HepG2 (cell line): ENCODE data around the gene PFKM. TPM values are rescaled to one million over a fixed set of nuclear protein-coding genes. Genes with fewer than 3 reads are reported as not detected.

Experiments
- ATAC-seq: fragments of 200-7000 bp; cut with Tn5 transposase; 3 replicates; pipeline ENCODE4 v1.9.1; 2020; ENCODE audit warnings: mild to moderate bottlenecking, moderate library complexity
- BruUV-seq: library from RNA; stranded (reverse); fragments of 400-500 nt; replicated peaks from 2 replicates; lab custom pipeline; 2021; lab: Mats Ljungman, UMichigan
- CTCF ChIA-PET: fragments of 300-600 bp; formaldehyde crosslinking; extraction: SDS; loops from one replicate; lab custom pipeline; 2021; ENCODE audit warnings: low total read pairs, inconsistent platforms, low intra/inter-chr PET ratio; lab: Yijun Ruan, JAX
- POLR2A ChIA-PET: fragments of 350-600 bp; sonication (Branson Sonifier 250); formaldehyde crosslinking; loops from one replicate; lab custom pipeline; 2020; ENCODE audit warnings: antibody characterized with exemption, inconsistent platforms; lab: Yijun Ruan, JAX
- DNase-seq: peaks from one replicate; pipeline ENCODE4 v3.0.0-alpha.2; 2015; ENCODE audit warnings: low spot score
- FAIRE-seq: peaks from 3 replicates; lab custom pipeline; 2011; peaks lifted over from hg19 to GRCh38; lab: Jason Lieb, UNC
- H2AFZ ChIP-seq: one replicate; pipeline ENCODE4 v1.6.1; 2011; ENCODE audit warnings: low read length, inconsistent platforms
- H3K27ac ChIP-seq: fragments of 300-600 bp; 3 replicates; pipeline ENCODE4 v1.8.0; 2011; ENCODE audit warnings: mixed run types, mild to moderate bottlenecking, mixed read lengths, low read length, inconsistent platforms; ENCODE audit not compliant: insufficient read depth; ENCODE audit errors: extremely low read length
- H3K27me3 ChIP-seq, 2 experiments: fragments of 200-600 bp in 1 of 2; 2 replicates in 1 of 2; 3 replicates in 1 of 2; pipeline versions ENCODE4 v1.6.0 to v1.8.0; 2011; ENCODE audit warnings: low read length in 2 of 2, mild to moderate bottlenecking in 2 of 2, moderate library complexity in 2 of 2, inconsistent platforms in 1 of 2; ENCODE audit not compliant: insufficient read depth in 2 of 2, control insufficient read depth in 1 of 2
- H3K36me3 ChIP-seq, 2 experiments: fragments of 200-600 bp in 1 of 2; replicated peaks in 1 of 2; 2 replicates in 1 of 2; 3 replicates in 1 of 2; pipeline versions ENCODE4 v1.5.1 to v1.8.0; 2011; ENCODE audit warnings: low read length in 2 of 2, inconsistent platforms in 1 of 2; ENCODE audit not compliant: insufficient read depth in 2 of 2, control insufficient read depth in 1 of 2
- H3K4me1 ChIP-seq: 2 replicates; pipeline ENCODE4 v1.5.1; 2012; ENCODE audit warnings: low read length, inconsistent platforms; ENCODE audit not compliant: insufficient read depth
- H3K4me2 ChIP-seq: 2 replicates; pipeline ENCODE4 v1.6.0; 2011; ENCODE audit warnings: low read depth, low read length, inconsistent platforms
- H3K4me3 ChIP-seq, 3 experiments: fragments of 200-600 bp in 1 of 3; sonication (generic), shearing (Covaris generic) in 1 of 3; replicated peaks in 1 of 3; 2 replicates each; pipeline ENCODE4 v1.5.1; 2011 to 2016; ENCODE audit warnings: low read length in 3 of 3, inconsistent platforms in 2 of 3, low read depth in 2 of 3, mild to moderate bottlenecking in 2 of 3, control low read depth in 1 of 3, mixed read lengths in 1 of 3; ENCODE audit not compliant: insufficient read depth in 1 of 3
- H3K79me2 ChIP-seq: one replicate; pipeline ENCODE4 v1.6.1; 2011; ENCODE audit warnings: low read length, inconsistent platforms; ENCODE audit not compliant: insufficient read depth
- H3K9ac ChIP-seq: 2 replicates; pipeline ENCODE4 v1.6.0; 2011; ENCODE audit warnings: mild to moderate bottlenecking, low read depth, low read length, inconsistent platforms; ENCODE audit not compliant: insufficient read depth
- H3K9me3 ChIP-seq: 2 replicates; pipeline ENCODE4 v1.5.1; 2012; ENCODE audit warnings: mild to moderate bottlenecking, low read length
- H4K20me1 ChIP-seq: 2 replicates; pipeline ENCODE4 v1.6.0; 2011; ENCODE audit warnings: inconsistent platforms, mild to moderate bottlenecking, low read length, moderate library complexity; ENCODE audit not compliant: insufficient read depth
- ETV6 ChIP-seq: sonication (generic); formaldehyde crosslinking; conservative IDR thresholded peaks from 2 replicates; pipeline ENCODE4 v1.4.0; 2020; ENCODE audit warnings: missing genetic modification reagents
- NBN ChIP-seq: fragments of 450-650 bp; conservative IDR thresholded peaks from 2 replicates; pipeline ENCODE4 v1.6.1; 2017
- PCBP2 ChIP-seq: fragments of 200-400 bp; formaldehyde crosslinking; optimal IDR thresholded peaks from 2 replicates; pipeline ENCODE3; 2018; ENCODE audit warnings: low read length, low read depth; ENCODE audit not compliant: poor library complexity, severe bottlenecking
- RNF2 ChIP-seq: fragments of 450-650 bp; conservative IDR thresholded peaks from 2 replicates; pipeline ENCODE4 v1.6.1; 2016; ENCODE audit warnings: low read depth
- WGBS: methylation state at CpG from one replicate; pipeline ENCODE4 v1.1.6; 2017; ENCODE audit warnings: low lambda C conversion rate; 5-methylcytosine and 5-hydroxymethylcytosine counted together
- in situ Hi-C: cut with HindIII; loops from 2 replicates; pipeline ENCODE4 v1.10.0; 2017; ENCODE audit warnings: low pct_unique_long_range_greater_than_20kb; ENCODE audit not compliant: extremely low pct_ligation_motif_present
- intact Hi-C: fragments of 100-400 bp; cut with micrococcal nuclease; formaldehyde crosslinking; loops from one replicate; pipeline ENCODE4 v1.10.0; 2022; ENCODE audit not compliant: unreplicated experiment
- polyA plus RNA-seq, 8 experiments: library from polyadenylated mRNA; depleted of rRNA in 3 of 8; stranded (reverse) in 7 of 8; unstranded in 1 of 8; fragments of >200 nt; fragmentation: Illumina TruSeq in 4 of 8; extraction: Trizol in 4 of 8; gene quantifications; 2 replicates each; pipeline versions ENCODE4 v1.2.1 to v1.2.3, GENCODE V29; 2011 to 2016; ENCODE audit warnings: low read depth in 4 of 8, missing spikeins in 1 of 8, mixed read lengths in 1 of 8; ENCODE audit not compliant: insufficient read depth in 1 of 8
- total RNA-seq, 5 experiments: library from RNA; depleted of rRNA; stranded (reverse); fragments of >200 nt; fragmentation: Illumina TruSeq; extraction: Trizol; gene quantifications; 2 replicates each; pipeline ENCODE4 v1.2.3, GENCODE V29; 2016; ENCODE audit warnings: low read depth in 1 of 5
- TF ChIP-seq, protein P1 (sequence below): sonication (generic); formaldehyde crosslinking; IDR thresholded peaks from 2 replicates; pipeline ENCODE4 v1.8.0; 2022; ENCODE audit warnings: missing genetic modification reagents, low read depth, mild to moderate bottlenecking, borderline replicate concordance

The PFKM gene
- total and polyA plus RNA-seq, 2 of the 13 experiments (the other 11 are each of a cell fraction or from before 2014, with no cell fraction given) = 1.9 to 2.4 TPM

DNA sequence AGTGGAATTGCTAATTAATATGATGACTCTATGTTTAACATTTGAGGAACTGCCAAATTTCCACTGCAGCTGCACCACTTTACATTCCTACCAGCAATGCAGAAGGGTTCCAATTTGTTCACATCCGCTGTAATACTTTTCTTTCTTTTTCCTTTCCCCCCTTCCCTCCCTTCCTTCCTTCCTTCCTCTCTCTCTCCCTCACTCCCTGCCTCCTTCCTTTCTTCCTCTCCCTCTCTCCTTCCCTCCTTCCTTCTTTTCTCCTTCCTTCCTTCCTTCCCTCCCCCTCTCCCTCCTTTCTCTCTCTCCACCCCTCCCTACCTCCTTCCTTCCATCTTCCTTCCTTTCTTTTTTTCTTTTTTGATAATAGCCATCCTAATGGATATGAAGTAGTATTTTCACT, 3.2 kb upstream of the PFKM start:
- H3K4me1 ChIP-seq = no peaks in the 10 kb centered on the region
- H3K27ac ChIP-seq = no peak overlapping the region
- intact Hi-C loops (no loop called here), in situ Hi-C loops (no loop called here)
- peak; percentile 61 for TF ChIP-seq PCBP2
- no peak for TF ChIP-seq ETV6
- H3K27me3 ChIP-seq = peaks cover 2 to 7% of the 10 kb centered on the region in 2 experiments; a peak in 2 of 5 replicates
- no peaks in the 10 kb centered on the region for H3K9me3 ChIP-seq
- no peak overlapping the region for H2AFZ ChIP-seq
- H3K9ac ChIP-seq = no peak overlapping the region
- DNase-seq = no peak
- FAIRE-seq = no peak
- 62% methylated on average over 1 of the region's 1 CpG for WGBS
- H3K79me2 ChIP-seq = no peaks in the 10 kb centered on the region
- ATAC-seq = no peak
- no peak overlapping the region for H3K4me2 ChIP-seq
- no TSS peak for BruUV-seq
- CTCF ChIA-PET = no interaction called here
- no peaks in the 10 kb centered on the region for H3K36me3 ChIP-seq
- no peak overlapping the region for H3K4me3 ChIP-seq
- H4K20me1 ChIP-seq = no peaks in the 10 kb centered on the region
- POLR2A ChIA-PET = no interaction called here

DNA sequence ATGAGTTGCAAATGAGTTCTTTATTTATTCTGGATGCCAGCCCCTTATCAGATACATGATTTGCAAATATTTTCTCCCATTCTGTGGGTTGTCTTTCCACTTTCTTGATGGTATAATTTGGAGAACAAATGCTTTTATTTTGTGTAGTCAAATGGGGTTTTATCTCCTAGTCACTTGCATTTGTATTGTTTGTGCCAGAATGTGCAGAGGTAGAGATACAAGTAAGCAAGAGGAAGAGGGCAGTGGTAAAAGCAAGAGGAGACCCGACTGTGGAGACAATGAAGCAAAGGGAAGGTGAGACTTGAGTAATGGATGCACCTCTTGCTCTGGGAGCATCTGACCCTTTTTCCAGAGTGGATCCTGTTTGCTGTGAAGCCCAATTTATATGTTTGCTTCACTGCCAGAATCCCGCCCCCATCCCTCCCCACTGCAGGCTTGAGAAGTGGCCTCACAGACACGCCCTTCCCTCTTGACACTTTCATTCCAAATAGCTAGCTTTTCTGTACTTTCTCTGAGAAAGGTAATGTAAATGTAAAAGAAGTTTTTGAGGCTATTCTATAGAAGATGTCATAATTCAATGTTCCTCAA, 786 bp upstream of the PFKM start:
- intact Hi-C loops = no loop called here
- Histone ChIP-seq H3K9ac (no peak overlapping the region), H3K4me3 (no peak overlapping the region), H2AFZ (no peak overlapping the region), H3K27me3 (peaks cover 2 to 7% of the 10 kb centered on the region in 2 experiments; a peak in 2 of 5 replicates), H3K9me3 (no peaks in the 10 kb centered on the region), H3K4me1 (peaks cover 15% of the 10 kb centered on the region), H3K27ac (no peak overlapping the region), H4K20me1 (no peaks in the 10 kb centered on the region), H3K4me2 (no peak overlapping the region), H3K79me2 (no peaks in the 10 kb centered on the region), H3K36me3 (no peaks in the 10 kb centered on the region)
- no peak for ATAC-seq
- no peak for DNase-seq
- FAIRE-seq = no peak
- 17% methylated on average over 3 of the region's 3 CpGs for WGBS
- in situ Hi-C loops = no loop called here
- CTCF ChIA-PET = no interaction called here
- TF ChIP-seq, protein P1, sequence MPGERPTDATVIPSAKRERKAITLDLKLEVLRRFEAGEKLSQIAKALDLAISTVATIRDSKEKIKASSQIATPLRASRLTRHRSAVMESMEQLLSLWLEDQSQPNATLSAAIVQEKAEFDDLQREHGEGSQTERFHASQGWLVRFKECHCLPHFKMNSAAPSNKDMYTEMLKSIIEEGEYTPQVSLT (CRISPR knock-in tag) = no peak
- TF ChIP-seq RNF2 (no peak), NBN (no peak)
- POLR2A ChIA-PET = no interaction called here
- BruUV-seq = no TSS peak
